ENCODE results near the gene BOLA3. TPM values are rescaled to one million over a fixed set of nuclear protein-coding genes. Genes with fewer than 3 reads are reported as not detected.
A peak's percentile ranks its signal among the peaks of the same experiment; 100 is the strongest.

The BOLA3 gene
- total RNA-seq (100 to 1,000 TPM in 1 of 10 donors, 10 to 100 TPM in 9; 63.9 to 117 (median 82.3) TPM), polyA plus RNA-seq (100 to 1,000 TPM in 1 of 2 donors, 10 to 100 TPM in 1; 88.3 to 166 TPM)
- long read RNA-seq, donor 1, transcript BOLA3-202 (4 exons, 639 nt) = major isoform, 28 of 74 reads
- long read RNA-seq, donor 1, transcript BOLA3-201 (3 exons, 444 nt) = minor isoform, 16 of 74 reads
- long read RNA-seq, donor 1, transcript BOLA3-204 (3 exons, 667 nt) = minor isoform, 8 of 74 reads
- long read RNA-seq, donor 1, transcript BOLA3-205 (2 exons, 2,982 nt) = minor isoform, 12 of 74 reads
- long read RNA-seq, donor 1, partial matches to known transcripts = 5 of 74 reads
- long read RNA-seq, donor 1, other reads (novel, unspliced or antisense) = 5 of 74 reads
- long read RNA-seq, donor 2, transcript BOLA3-205 (2 exons, 2,982 nt) = minor isoform, 20 of 119 reads
- long read RNA-seq, donor 2, transcript BOLA3-204 (3 exons, 667 nt) = minor isoform, 18 of 119 reads
- long read RNA-seq, donor 2, transcript BOLA3-202 (4 exons, 639 nt) = minor isoform, 34 of 119 reads
- long read RNA-seq, donor 2, transcript BOLA3-201 (3 exons, 444 nt) = major isoform, 36 of 119 reads
- long read RNA-seq, donor 2, partial matches to known transcripts = 7 of 119 reads
- long read RNA-seq, donor 2, other reads (novel, unspliced or antisense) = 4 of 119 reads
- long read RNA-seq, donor 3, partial matches to known transcripts = 1 of 17 reads
- long read RNA-seq, donor 3, other reads (novel, unspliced or antisense) = 4 of 17 reads

GRCh38 chr2:74147727-74148456, at the start of gene BOLA3:
BOLA3 (minus strand) TSS chr2:74147912; CDS start chr2:74147874, 38 bp downstream.
- H3K27me3 ChIP-seq = no peaks in the 10 kb centered on the region
- DNase-seq (peak; percentile 85 to 90), ATAC-seq (peak; percentile 96 to 99 (median 98))
- intact Hi-C loops (cut with DNase I) = loop anchor here in 3 of 10 donors (10.0 kb wide), 2 partner anchors 223 to 323 kb away; partner anchors contain the start of genes STAMBP (in 2 of the 3) and DGUOK (in 1 of the 3)
- H3K4me3 ChIP-seq = peak within 1 kb of the TSS; percentile 66 to 97 (median 86)
- 2 to 4% methylated on average over 51 to 67 of the region's 67 CpGs for WGBS, 2 donors
- no peaks in the 10 kb centered on the region for H3K9me3 ChIP-seq
- TF ChIP-seq CTCF (IDR thresholded peaks at IDR 0.05) = peak; percentile 56 to 93 (median 88)
- peak within 1 kb of the TSS; percentile 14 to 83 (median 77) for H3K27ac ChIP-seq
- peaks cover 10 to 30% (median 23%) of the 10 kb centered on the region in 9 donors for H3K4me1 ChIP-seq
- H3K36me3 ChIP-seq = peaks cover 0 to 42% (median 4%) of the 10 kb centered on the region in 9 donors

GRCh38 chr2:74197049-74197448, 49.3 kb upstream of the BOLA3 start:
- H3K9me3 ChIP-seq = no peaks in the 10 kb centered on the region
- intact Hi-C loops (cut with DNase I) = no loop called here
- WGBS, 2 donors = 84 to 87% methylated on average over 4 of the region's 4 CpGs
- no peak for TF ChIP-seq CTCF (IDR thresholded peaks at IDR 0.05)
- H3K36me3 ChIP-seq = peaks cover 0 to under 1% (median 0%) of the 10 kb centered on the region in 9 donors
- no peaks in the 10 kb centered on the region for H3K27me3 ChIP-seq
- ATAC-seq = no peak
- peaks cover 0 to 35% (median 19%) of the 10 kb centered on the region in 9 donors for H3K4me1 ChIP-seq
- H3K27ac ChIP-seq = no peak overlapping the region
- no peak overlapping the region for H3K4me3 ChIP-seq
- no peak for DNase-seq

GRCh38 chr2:74194799-74195198, 47.1 kb upstream of the BOLA3 start:
- no peaks in the 10 kb centered on the region for H3K9me3 ChIP-seq
- no peak for TF ChIP-seq CTCF (IDR thresholded peaks at IDR 0.05)

More at GRCh38 chr2:74194799-74195198, 47.1 kb upstream of the BOLA3 start:
- intact Hi-C loops (cut with DNase I) = no loop called here
- H3K4me3 ChIP-seq = no peak overlapping the region
- 76% methylated on average over 1 of the region's 1 CpG for WGBS, 2 donors
- H3K36me3 ChIP-seq = no peaks in the 10 kb centered on the region
- H3K27me3 ChIP-seq = no peaks in the 10 kb centered on the region
- peaks cover 0 to 13% (median 6%) of the 10 kb centered on the region in 9 donors for H3K4me1 ChIP-seq
- no peak for DNase-seq
- H3K27ac ChIP-seq = no peak overlapping the region
- ATAC-seq = no peak

All from heart right ventricle (tissue), 16 donors.